Midbrain (tissue), 1 donor: ENCODE data around the gene MTM1.

ENCODE experiments used
- DNase-seq: peaks from one replicate; lab custom pipeline; 2025; lab: John Stamatoyannopoulos, UW

Gene MTM1

DNA sequence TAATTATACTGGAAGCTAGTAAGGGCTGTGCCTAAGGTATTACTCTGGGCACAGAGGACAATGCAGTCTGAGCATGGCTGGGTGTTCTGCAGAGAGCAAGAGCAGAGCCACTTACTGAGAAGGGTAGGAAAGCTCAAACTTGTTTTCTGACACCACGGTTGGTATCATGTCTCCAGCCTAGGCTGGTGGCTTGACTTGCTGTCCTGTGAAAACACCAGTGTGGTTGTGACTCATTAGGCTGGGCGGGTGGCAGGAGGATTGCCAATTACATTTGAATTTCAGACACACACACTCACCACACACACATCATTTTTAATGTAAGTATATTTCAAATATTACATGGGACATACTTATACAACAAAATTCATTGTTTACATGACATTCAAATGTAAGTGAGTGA, 19.7 kb upstream of the MTM1 start:
- DNase-seq = no peak

DNA sequence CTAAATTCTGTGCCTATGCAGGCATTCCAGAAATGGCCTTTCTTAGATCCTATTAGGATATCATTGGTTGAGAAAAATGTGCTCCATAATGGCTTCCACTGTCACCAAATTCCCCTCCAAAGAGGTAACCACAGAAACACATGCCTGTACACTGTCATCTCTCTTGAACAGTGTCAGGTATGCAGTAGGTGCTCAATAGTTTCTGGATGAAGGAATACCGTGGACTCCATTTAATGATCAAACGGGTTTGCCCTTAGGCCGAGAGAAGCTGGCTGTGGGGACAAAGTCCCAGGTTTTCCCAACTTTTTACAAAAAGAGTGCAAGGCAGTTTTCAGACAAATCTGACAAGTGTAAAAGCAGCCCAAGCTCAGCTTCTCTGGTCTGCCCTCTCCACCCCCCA, 16.5 kb upstream of the MTM1 start:
- DNase-seq = no peak

DNA sequence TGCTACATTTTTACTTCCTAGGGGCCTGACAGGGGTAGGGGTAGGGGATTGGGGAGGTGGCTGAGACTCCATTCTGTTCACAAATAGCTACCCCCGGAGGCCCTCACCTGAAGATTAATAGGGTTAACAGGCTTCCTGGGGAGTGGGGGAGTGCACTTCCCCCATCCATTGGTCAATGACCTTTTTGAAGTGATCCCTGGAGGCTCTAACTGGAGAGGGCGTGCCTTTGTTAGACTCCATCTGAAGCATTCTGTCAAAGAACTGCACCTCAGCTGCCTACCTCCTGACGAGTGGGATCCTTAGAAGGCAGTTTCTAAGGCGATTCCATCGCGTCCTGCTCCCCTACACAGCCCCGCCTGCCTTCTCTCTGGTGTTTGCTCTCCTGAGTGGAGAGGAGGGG, 10.0 kb upstream of the MTM1 start:
- DNase-seq = no peak

DNA sequence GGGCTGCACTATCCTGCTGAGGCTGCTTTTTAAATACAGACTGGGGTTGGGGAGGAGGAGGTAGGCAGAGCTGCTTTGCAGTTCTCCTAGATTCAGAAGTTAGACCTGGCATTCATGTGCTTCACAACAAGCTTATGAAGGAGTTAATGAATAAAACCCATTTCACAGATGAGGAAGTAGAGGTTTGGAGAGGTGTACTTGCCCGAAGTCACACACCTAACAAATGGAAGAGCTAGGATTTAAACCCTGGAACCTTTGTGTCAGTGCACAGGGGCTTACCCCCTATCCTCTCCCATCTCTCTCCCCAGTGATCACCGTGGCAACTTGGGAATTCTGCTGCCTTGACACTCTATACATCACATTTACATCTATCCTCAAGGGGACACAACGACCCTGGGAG, 3.6 kb upstream of the MTM1 start:
- no peak for DNase-seq

DNA sequence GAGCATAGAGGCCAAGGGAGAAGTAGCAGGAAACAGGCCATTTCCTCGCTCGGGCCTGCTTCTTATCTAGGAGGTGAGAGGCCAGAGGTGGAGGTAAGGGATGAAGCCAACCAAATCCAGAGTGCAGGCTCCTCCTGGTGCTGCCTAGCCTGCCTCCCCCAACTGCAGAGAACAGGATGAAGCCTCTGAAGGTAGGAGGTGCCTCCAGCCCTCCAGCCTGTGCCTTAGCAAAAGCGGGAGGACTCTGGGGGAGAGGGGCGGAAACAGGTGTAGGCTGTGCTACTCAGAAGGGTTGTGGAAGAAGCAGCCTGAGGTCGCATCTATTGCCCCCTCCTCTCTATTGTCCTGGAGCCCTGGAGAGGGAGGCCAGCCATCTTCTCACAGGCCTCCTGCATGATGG, 2.9 kb upstream of the MTM1 start:
- no peak for DNase-seq

DNA sequence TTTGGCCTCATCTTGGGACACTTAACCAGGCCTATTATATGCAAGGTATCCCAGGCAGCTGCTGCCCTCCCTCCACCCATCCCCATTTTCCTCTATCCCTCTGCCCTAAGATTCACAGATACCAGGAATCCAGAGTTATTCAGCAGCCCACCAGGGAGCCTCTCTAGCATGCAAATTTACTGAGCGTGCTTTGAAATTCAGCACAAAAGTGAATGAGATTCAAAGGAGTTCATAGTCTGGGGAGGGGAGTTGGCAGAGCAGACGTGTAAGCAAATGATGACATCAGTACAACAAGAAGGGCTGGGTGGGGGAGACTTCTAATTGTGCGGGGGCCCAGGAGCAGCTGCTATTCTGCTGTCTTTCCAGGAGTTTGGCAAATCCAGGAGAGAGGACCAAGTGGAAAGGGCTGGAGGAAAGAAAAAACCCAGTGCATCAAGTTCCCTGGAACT, 1.7 kb upstream of the MTM1 start:
- DNase-seq = no peak

DNA sequence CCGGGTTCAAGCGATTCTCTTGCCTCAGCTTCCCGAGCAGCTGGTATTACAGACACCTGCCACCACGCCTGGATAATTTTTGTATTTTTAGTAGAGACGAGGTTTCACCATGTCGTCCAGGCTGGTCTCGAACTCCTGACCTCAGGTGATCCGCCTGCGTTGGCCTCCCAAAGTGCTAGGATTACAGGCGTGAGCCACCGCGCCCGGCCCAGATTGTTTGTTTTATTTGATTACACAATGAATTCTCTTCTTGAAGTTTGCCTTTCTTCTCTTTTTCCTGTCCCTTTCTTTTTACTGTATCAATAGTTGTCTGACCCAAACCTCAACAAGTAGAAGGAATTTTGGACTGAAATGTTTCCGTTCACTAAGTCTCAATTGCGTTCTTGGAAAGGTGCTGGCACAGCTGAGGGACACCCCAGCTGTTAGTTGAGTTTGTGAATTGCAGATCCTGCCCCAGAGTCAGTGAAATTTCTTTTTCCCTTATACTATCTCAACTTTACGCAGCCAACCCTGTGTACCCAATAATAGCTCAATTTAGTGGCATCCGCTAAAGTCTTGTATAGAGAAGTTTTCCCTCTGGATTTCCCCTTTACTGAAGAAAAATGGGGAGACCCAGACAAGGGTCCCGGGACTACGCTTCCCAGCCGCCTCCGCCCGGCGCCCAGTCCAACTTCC, 639 bp upstream of the MTM1 start:
- DNase-seq = no peak

DNA sequence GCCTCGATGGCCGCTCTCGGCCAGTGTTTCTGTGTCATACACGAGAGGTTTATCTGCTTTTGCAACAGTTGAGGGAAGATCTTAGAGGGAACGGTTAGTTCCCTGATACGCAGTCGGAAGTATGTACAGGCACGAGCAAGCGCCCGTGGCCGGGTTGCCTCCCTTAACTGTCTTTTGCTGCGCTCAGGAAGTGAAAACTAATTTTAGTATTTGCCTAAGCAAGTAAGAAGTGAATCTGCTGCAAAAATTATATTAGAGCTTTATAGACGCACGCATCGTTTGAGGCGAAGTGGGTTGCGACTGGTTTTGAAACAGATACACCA, 695 bp downstream of the MTM1 start:
- no peak for DNase-seq

DNA sequence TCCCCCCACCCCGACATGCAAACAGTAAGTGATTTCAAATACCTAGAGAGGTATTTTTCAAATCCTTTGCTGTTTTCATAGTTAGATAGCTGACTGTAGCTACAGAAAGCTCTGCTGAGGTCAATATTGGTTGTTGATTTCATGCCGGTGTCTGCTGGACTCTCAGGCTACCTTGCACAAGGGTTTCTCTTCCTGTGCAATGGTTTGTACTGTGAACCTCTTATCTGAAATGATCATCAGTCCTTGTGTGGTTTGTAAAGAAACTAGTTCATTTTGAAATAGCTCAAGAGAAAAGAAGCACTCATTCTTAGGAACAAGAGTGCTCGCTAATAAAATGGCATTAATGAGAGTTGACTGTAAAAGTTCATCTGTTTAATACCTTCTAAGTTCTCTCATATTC, 2.1 kb downstream of the MTM1 start:
- no peak for DNase-seq

DNA sequence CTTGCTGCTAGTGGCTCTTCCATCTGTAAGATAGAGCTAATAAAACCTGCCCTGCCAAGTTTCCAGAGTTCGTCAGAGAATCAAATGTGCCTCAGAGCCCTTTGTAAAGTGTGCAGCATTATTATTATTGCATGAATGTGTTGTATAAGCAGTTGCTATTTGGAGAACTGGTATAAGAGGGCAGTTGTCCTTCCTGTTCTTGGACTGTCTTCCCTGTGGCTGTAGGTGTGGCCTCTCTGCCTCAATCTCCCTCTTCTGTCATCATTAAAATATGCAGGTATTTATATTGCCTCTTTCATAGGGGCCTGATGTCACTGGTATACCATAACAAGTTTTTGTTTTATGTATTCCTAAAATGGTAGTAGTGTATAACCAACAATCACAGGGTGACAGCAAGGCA, 3.8 kb downstream of the MTM1 start:
- DNase-seq = no peak

DNA sequence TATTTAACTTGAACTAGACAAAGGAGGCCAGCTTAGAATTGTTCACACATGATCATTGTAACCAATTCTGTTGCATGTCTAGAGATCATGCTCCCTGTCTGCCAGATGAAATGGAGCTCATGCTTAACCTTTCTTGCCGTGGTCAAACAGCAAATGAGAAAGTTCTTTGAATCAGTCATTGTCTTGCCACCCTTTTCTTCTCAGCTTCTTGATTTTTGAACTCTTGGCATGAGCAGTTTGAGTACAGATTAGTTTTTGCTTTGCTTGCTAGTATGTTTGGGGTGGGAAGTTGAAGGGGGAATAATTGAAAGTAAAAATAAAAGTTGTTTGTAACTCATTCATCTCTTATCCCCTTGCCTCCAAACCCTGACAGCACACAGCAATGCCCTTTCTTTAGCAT, 4.7 kb downstream of the MTM1 start:
- no peak for DNase-seq

DNA sequence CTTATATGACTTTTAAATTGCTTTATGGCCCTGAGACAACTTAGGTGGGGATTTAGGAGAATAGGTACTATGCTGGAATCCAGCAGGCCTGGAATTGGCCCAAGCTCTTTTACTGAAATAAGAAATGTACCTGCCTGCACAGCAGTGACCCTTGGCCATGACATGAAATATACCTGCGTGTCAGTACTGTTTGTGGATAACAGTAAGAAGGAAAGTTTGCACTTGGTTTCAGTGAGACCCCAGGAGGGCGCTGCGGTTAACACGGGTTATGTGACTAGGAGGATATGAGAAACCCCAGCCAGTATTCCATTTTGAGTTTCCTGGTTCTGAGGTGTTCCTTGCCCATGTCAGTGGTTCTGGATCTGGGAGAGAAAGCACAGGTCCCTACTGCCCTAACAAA, 5.3 kb downstream of the MTM1 start:
- no peak for DNase-seq

DNA sequence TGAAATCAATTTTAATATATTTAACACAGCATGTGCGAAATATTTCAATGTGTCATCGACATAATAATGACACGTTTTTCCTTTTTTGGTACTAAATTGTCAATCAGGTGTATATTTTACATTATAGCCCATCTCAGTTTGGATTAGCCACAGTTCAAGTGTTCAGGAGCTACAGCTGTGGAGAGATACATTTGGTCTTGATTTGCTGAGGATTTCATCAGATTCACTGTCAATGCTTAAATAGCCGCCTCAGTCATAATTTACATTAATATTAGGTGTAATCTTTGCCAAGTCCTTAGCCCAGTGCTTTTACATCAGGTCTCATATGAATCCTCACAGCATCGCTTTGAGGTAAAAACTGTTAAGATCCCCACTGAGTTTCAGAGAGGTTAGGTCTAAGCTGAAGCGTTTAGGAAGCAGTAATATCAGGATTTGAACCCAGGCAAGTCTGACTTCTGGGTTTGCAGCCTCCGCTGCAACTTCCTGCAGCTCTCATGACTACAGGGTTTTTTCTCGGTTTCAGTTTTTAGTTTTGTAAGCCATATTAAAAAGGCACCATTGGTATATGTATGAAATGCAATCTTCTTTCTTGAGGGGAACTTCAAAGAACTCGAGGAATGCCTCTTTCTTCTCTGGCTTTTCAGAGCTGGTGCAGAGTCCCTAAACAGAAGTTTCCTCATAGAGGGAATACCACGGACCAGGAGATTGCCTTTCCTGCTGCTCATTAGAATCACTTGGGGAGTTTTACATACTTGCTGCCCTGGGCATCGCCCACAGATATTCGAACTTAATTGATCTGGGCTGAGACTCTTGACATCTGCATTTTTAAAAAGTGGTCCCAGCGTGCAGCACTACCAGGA, 6.4 kb downstream of the MTM1 start:
- no peak for DNase-seq

DNA sequence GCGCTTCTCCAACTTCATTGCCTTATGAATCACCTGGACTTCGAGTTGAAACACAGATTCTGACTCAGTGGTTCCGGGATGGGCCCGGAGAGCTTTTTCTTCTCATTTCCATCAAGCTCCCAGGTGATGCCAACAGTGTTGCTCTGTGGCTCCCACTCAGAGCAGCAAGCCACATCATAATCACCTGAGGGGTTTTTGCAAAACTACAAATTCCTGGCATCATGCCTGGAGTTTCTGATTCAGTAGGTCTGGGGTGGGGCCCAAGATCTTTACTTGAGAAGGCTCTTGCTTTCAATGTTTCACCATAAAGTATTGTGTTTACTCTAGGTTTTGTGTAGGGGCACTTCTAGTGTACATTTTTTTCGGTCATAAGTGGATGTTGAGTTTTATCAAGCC, 7.0 kb downstream of the MTM1 start:
- no peak for DNase-seq

DNA sequence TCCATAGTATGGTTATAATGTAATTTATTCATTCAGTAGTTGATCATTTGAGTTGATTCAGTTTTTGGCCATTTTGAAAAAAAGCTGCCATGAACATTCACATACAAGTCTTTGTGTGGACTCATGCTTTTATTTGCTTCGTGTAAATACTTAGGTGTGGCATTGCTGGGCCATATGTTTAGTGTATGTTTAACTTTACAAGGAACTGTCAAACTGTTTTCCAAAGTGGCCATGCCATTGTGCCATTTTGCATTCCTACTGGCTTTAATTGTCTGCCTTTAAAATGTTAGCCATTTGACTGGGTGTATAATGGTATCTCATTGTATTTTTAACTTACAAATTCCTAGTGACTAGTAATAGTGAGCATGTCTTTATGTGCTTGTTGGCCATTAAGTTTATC, 8.8 kb downstream of the MTM1 start:
- DNase-seq = no peak

DNA sequence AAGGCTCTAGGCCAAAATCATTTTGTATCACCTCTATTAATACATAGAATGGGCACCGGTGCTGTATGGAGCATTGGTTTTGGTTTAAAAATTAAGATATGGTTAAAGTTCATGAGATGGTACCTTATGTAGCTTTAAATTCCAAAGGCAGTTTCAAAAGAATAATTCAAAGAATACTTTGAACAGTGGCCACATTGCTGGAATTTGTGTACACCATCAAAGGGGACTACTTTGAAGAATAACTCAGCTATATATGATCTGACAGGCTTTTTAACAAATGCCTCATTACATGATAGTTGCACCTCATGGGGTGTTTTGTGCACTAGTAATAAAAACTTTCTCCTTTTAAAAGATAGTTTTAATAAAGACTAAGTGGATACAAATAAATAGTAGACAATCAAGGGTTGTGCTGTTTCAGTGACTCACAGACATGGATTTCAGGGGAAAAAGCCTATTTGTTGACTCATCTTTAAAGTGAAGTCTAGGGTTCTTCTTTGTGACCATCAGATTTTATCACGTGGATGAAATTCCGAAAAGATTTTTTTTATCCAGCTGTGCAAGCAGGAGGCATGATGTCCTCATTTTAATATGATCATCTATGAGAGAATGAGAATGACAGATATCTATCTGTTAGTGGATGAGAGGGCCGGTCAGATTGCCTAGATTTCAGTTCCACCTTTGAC, 12.8 kb downstream of the MTM1 start:
- no peak for DNase-seq

DNA sequence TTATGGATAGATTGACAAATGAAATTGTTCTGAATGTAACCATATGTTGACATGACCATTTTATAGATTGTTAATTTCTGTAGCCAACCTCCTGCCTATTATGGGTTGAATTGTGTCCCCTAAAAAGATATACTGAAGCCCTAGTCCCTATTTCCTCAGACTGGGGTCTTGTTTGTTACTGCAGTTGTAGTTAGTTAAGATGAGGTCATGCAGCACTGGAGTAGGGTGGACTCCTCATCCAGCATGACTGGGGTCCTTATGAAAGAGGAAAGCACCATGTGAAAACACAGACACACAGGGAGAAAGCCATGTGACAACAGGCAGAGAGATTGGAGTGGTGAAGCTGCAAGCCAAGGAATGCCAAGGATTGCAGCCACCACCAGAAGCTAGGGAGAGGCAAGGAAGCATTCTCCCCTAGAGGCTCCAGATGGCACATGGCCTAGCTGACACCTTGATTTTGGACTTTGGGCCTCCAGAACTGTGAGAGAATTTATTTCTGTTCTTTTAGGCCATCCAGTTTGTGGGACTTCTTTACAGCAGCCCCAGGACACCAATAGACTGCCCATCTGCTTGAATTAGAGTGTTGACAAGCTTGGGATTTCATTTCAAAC, 14.0 kb downstream of the MTM1 start:
- DNase-seq = no peak

DNA sequence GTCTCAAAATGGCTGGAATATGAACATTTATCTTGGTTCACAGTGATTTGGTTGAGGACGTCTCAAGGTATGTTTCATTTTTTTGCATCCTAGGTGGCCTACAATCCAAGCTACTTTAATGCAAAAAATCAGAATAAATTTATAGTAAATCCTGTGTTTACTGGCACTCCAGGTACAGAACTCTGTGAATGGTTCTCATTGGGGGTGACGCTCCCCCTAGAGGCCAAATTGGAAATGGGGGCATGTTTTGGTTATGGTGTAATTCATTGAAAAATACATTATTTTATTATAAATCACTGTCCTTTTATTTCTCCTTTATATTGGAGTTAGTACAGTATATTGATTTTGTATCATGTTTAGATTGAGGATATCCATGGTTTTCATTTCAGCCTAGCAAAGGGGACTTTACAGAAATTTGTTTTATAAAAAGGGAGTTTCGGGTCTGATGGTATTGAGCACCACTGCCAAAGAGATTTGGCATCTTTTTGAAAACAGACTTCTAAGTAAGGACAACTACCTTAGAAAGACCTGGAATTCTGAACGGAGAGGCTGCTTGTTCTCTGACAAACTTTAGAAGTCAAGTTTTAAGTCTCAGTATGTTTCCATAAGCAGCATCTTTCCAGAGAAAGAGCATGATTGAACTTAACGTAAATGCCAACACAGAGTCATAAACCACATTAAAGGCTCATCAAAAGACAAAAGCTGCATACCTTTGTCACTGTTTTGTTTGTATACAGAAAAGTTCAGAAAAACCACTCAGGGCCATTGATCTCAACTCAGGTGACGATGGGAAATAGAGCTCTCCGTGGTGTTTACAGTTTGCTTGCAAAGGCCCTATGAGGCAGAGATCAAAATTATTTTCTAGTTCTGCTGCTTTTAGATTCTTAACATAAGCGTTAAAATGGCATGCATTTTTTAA, 19.4 kb downstream of the MTM1 start:
- DNase-seq = no peak

DNA sequence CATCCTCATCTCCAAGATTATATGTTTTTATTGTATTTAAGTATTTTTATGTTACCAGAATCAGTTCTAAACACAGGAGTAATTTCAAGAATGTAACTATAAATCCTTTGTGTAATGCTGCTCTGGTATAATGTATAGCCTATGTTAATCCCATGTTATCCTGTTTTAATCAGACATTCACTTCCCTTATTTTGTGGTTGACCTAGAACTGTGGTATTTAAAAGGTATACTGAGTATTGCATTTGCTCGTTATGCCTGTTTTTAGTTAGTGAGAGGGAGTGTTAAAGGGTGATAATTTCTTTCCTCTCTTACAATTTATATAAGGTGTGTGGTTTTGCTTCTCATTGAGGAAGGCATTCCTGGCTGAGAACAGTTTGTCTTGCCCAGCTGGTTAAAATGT, 26.2 kb downstream of the MTM1 start:
- no peak for DNase-seq

DNA sequence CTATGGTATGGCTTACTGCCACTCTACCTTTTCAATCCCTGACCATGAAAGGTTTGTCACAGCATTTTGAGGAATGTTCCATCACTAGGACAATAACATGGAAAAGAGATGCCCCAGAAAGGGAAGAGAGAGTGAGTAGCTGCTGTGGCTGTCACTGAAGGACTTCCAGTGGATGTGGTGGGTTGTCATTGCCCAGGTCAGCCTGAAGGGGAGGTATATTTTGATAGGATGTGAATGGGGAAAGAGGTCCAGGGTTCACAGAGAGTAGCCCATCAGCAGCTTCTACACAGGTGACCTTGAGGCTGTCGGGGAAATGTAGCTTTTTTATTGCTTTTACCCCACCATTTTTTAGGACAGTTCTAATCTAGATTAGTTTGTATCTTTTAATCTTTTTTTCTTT, 30.8 kb downstream of the MTM1 start:
- no peak for DNase-seq

DNA sequence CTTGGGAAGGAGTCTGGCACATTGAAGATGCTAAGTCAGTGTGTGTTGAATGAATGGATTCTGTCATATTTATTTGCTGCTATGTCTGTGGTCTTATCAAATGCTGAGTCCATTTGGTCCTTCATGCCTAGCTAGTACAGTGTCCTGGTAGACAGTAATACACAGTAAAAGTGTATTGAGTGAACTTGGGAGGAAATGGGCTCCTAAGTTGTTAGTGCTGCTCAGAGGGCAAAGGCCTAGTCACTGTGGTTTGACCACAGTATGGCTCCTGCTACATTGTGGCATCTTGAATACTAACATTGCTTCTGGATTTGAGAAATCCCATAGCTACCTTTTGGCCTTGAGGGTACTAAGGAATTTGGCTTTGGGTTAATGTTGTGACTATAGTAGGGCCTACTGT, 33.9 kb downstream of the MTM1 start:
- no peak for DNase-seq

DNA sequence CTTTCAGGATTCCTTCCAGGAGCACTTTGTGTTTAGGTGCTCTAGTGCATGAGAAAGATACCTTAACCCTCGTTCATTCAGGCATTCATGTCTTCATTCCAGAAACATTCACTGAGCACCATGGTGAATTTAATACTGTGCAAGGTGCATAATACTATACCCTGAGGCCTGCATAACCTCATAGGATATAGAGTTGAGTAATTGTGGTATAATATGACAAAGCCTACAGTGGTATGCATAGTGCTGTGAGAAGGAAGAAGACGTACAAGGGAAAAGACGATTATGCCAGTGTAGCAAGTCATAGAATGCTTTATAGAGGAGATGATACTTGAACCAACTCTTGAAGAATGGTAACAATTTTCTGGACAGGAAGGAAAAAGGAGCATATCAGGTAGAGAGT, 34.3 kb downstream of the MTM1 start:
- no peak for DNase-seq
